Stimulated activated CD4-positive, alpha-beta T cell treated with anti-CD3 and anti-CD28 coated beads, Interleukin-15, amount 100 ng/mL, for 24 hours (primary cell): ENCODE measurements around the gene ATRX.
"Not testable (repeated sequence)": the region's sequence is repeated elsewhere in the genome, so short reads cannot be mapped to it uniquely, and the experiment has no call there.

Source experiments
- DNase-seq: peaks from one replicate; pipeline ENCODE4 v3.0.0-alpha.2; 2020

Gene ATRX

GRCh38 chrX:77621453-77621852 lies 164.6 kb downstream of the ATRX start:
- DNase-seq, result not testable (repeated sequence)

DNA sequence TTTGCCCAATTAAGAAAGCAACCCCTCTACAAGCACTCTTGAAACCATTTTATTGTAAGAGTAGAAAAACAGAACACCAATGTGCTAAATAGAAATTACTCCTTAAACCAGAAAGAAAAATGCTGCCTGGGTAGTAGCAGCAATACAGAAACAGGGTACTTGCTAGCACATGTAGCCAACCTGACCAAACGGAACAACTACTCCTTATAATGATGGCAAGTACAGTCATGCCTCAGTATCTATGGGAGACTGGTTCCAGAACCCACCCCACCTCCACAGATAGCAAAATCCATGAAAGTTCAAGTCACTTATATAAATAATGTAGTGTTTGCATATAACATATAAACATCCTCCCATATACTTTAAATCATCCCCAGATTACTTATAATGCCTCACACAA lies 168.8 kb downstream of the ATRX start:
- DNase-seq, result no peak

DNA sequence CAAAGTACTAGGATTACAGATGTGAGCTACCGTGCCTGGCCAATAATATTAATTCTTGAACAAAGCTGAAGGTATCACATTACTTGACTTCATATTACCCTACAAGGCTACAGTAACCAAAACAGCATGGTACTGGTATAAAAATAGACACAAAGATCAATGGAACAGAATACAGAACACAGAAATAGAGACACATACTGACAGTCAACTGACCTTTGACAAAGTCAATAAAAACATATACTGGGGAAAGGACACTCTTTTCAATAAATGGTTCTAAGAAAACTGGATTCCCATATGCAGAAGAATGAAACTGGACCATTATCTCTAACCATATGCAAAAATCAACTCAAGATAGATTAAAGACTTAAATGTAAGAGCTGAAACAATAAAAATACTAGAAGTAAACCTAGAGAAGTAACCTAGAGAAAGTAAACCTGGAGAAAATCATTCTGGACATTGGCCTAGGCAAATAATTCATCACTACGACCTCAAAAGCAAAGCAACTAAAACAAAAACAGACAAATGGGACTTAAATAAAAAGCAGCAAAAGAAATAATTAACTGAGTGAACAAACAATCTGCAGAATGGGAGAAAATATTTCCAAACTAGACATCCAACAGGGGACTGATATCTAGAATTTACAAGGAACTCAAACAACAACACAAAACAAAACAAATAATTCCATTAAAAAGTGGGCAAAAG lies 182.2 kb downstream of the ATRX start:
- DNase-seq, result no peak

- no peak for DNase-seq
These were observed 188.5 kb downstream of the ATRX start for GRCh38 chrX:77597511-77597910.

DNA sequence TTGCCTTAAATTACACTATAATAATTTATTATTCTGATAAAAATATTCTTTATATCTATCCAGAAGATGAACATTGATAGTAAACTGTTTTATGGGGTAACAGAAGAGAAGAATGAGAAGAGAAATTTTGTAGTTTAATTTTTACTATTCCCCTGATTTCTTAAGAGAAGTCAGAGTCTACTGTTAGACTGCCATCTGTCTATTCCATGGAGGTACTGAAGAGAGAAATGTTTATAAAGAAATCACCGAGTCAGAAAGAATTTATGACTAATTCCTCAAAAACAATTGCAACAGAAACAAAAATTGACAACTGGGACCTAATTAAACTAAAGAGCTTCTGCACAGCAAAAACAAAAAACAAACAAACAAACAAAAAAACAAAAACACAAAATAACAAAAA lies 188.9 kb downstream of the ATRX start:
- no peak for DNase-seq

GRCh38 chrX:77595848-77596247 lies 190.2 kb downstream of the ATRX start:
- no peak for DNase-seq

- no peak for DNase-seq
These were observed 213.7 kb downstream of the ATRX start for GRCh38 chrX:77572322-77572721.

DNA sequence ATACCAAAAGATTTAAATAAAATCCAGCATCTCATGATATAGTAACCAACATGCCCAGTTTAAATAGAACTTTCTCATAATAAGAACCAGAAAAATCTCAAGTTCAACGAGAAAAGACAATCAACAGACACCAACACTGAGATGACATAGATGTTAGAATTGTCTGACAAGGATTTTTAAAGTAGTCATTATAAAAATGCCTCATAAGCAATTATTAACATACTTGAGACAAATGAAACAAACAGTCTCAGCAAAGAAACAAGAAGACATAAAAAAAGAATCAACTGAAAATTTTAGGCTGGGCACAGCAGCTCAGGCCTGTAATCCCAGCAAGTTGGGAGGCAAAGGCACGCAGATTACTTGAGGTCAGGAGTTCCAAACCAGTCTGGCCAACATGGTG lies 220.7 kb downstream of the ATRX start:
- no peak for DNase-seq

DNA sequence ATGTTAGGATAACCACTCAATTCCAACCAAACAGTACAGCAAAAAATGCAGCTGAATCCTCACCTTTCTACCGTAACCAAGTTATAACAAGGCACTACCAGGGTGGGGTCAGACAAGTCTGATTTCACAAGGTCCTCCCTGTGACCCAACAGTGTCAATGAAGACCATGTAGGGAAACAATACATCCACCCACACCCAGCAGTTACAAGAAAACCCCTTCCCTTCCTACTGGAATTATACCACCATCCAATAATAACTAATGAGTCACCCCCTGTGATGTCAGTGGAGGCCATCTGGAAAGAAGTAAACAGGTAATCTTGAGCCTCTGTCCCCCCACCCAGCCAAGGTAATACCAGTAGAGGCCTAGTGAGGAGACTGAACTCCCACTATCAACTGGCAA lies 221.2 kb downstream of the ATRX start:
- DNase-seq, result no peak

DNA sequence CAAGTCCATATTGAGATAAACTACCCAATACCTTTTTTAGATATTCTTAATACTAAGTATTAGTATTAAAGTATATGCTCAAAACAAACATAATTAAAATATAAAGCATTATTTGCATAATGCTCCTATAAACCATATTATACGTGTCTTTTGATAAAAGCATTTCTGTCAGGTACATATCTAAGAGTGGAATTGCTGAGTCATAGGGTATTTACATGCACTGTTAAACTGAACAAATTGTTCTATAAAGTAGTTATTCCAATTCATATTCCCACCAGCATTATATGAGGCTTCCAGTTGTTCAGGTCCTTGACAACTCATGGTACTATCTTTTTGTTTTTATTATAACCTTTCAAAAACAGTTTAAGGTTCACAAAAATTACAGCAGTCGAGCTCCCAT lies 224.6 kb downstream of the ATRX start:
- no peak for DNase-seq

GRCh38 chrX:77556276-77556675 lies 229.7 kb downstream of the ATRX start:
- DNase-seq, result no peak

DNA sequence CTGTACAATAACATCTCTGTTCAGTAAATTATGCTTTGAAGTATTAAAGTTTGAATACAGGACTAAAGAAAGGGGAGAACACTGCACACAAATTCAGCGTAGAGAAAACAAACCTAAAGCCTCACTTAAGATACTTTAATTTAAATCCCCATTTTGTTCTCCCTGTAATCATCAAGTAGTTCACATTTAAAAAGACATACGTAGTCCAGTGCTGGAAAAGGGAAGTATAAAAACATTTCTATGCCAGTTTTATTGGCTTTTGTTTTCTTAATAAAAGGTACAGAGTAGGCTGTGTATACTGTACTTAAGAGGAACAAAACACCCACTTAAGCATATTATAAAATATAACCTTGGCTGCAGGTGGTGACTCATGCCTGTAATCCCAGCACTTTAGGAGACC lies 237.3 kb downstream of the ATRX start:
- DNase-seq, result no peak

DNA sequence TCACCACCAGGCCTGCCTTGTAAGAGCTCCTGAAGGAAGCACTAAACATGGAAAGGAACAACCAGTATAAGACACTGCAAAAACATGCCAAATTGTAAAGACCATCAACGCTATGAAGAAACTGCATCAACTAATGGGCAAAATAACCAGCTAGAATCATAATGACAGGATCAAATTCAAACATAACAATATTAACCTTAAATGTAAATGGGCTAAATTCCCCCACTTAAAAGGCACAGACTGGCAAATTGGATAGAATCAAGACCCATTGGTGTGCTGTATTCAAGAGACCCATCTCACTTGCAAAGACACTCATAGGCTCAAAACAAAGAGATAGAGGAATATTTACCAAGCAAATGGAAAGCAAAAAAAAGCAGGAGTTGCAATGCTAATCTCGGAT lies 246.2 kb downstream of the ATRX start:
- DNase-seq, result not testable (repeated sequence)

DNA sequence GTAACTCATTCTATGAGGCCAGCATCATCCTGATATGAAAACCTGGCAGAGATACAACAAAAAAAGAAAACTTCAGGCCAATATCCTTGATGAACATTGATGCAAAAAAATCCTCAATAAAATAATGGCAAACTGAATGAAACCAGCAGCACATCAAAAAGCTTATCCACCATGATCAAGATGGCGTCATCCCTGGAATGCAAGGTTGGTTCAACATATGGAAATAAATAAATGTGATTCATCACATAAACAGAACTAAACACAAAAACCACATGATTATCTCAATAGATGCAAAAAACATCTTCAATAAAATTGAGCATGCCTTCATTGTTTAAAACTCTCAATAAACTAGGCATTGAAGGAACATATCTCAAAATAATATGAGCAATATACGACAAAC lies 254.8 kb downstream of the ATRX start:
- DNase-seq, result not testable (repeated sequence)

DNA sequence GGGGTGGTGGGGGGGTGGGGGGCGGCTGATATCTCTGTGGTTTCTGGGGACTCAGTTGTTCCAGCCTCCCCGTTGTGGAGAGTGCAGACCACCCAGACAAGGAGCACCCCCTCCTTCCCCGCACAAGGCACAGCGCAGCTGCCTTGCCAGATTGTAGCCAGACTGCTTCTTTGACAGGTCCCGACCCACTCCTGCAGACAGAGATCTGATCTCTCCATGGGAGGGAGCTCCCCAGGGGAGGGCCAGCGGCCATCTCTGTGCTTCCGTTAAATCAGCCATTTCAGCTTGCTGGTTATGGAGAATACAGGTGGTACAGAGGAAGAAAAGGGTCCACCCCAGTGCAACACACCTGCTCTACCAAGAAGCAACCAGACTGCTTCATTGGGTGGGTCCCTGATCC lies 258.0 kb downstream of the ATRX start:
- DNase-seq, result no peak

- no peak for DNase-seq
These were observed 258.6 kb downstream of the ATRX start for GRCh38 chrX:77527233-77528001.

- no peak for DNase-seq
These were observed 266.3 kb downstream of the ATRX start for GRCh38 chrX:77519765-77520164.

DNA sequence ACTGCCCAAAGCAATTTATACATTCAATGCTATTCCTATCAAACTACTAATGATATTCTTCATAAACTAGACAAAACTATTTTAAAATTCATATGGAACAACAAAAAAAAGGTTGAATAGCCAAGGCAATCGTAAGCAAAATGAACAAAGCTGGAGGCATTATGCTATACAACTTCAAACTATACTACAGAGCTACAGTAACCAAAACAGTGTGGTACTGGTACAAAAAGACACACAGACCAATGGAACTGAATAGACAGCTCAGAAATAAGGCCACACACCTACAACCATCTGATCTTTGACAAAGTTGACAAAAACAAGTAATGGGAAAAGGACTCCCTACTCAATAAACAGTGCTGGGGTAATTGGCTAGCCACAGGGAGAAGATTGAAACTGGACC lies 271.8 kb downstream of the ATRX start:
- DNase-seq, result no peak

DNA sequence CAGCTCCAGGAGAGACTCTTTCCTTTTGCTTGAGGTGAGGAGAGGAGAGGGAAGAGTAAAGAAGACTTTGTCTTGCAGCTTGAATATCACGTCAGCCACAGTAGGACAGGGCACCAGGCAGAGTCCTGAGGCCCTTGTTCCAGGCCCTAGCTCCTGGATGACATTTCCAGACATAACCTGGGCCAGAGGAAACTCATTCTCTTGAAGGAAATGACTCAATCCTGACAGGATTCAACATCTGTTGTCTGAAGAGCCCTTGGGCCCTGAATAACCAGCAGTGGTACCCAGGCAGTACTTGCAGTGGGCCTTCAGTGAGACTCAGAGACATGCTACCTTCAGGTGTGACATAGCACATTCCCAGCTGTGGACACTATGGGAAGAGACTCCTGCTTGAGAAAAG lies 276.0 kb downstream of the ATRX start:
- no peak for DNase-seq

DNA sequence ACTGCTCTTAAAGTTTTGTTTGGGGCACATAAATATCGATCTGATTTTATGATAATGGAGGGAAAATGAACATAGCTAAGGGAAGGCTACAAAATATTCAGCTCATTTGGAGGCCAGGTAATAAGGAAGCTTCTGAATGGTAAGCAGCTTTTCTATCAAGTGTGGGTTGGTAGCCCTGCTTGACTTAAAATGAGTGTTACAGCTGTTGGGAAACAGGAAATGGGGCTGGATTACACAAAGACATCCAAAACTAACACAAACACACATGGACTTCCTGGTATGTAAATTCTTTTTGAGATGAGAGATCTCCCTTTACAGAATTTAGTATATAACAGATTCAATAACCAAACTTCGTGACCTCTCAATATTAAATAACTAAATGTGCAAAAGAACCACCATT lies 280.8 kb downstream of the ATRX start:
- no peak for DNase-seq

- DNase-seq, result no peak
These were observed 283.0 kb downstream of the ATRX start for GRCh38 chrX:77502951-77503525.

DNA sequence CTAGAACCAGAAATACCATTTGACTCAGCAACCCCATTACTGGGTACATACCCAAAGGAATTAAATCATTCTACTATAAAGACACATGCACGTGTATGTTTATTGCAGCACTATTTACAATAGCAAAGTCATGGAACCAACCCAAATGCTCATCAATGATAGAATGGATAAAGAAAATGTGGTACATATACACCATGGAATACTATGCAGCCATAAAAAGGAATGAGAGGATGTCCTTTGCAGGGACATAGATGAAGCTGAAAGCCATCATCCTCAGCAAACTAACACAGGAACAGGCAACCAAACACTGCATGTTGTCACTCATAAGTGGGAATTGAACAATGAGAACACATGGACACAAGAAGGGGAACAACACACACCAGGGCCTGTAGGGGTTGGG lies 285.9 kb downstream of the ATRX start:
- DNase-seq, result not testable (repeated sequence)

- no peak for DNase-seq
These were observed 292.1 kb downstream of the ATRX start for GRCh38 chrX:77493677-77494553.
